NCI-H2171 (cell line): Measurements from ENCODE around the gene MTX3.

ENCODE experiments used
- DNase-seq: peaks from one replicate; lab custom pipeline; 2025; lab: John Stamatoyannopoulos, UW

The MTX3 gene

GRCh38 chr5:79934681-79935080 is 56.4 kb downstream of the MTX3 start:
- no peak for DNase-seq

GRCh38 chr5:79932510-79933504 is 58.3 kb downstream of the MTX3 start:
- peak; percentile 35 for DNase-seq

GRCh38 chr5:79931866-79932265 is 59.2 kb downstream of the MTX3 start:
- DNase-seq = no peak

- DNase-seq = no peak
These were observed 59.7 kb downstream of the MTX3 start for GRCh38 chr5:79931409-79931808.

GRCh38 chr5:79929095-79929494 is 62.0 kb downstream of the MTX3 start:
- DNase-seq = peak; percentile 27
